ENCODE measurements around the gene AAK1.
"Not testable (repeated sequence)": the region's sequence is repeated elsewhere in the genome, so short reads cannot be mapped to it uniquely, and the experiment has no call there.

The AAK1 gene

DNA sequence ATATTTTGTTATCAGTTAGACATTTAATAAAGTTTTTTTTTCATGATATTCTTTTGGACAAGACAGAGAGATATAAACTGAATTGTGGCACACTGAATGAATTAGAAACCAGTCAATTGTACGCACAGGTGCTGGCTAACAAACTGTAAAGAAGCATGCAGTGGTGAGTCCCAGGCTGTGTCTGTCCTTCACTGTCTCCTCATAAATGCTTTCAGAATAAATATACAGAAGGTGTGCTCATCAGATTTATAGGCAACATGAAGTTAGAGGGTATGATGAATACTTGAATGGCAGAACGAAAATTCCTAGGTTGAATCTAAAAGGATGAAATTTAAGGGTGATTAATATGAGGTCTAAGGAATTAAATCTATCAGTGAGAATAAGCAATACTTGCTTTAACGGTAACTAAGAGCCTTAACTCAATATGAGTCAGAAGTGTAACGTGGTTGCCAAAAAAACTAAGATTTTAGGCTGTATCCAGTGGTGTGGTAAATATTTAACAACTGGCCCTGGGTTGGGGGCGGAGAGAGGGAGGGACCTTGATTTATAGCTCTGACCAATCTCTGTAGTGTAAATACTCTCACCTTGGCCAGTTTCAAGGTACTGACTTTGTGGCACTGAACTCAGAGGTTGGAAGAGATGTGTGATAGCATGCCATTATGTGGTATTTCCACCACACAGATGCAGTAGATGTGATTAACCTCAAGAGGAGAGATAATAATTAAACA is 41.9 kb upstream of the AAK1 start:
- no peak for DNase-seq (ENCODE audit: low spot score)
- TF ChIP-seq, protein P1, sequence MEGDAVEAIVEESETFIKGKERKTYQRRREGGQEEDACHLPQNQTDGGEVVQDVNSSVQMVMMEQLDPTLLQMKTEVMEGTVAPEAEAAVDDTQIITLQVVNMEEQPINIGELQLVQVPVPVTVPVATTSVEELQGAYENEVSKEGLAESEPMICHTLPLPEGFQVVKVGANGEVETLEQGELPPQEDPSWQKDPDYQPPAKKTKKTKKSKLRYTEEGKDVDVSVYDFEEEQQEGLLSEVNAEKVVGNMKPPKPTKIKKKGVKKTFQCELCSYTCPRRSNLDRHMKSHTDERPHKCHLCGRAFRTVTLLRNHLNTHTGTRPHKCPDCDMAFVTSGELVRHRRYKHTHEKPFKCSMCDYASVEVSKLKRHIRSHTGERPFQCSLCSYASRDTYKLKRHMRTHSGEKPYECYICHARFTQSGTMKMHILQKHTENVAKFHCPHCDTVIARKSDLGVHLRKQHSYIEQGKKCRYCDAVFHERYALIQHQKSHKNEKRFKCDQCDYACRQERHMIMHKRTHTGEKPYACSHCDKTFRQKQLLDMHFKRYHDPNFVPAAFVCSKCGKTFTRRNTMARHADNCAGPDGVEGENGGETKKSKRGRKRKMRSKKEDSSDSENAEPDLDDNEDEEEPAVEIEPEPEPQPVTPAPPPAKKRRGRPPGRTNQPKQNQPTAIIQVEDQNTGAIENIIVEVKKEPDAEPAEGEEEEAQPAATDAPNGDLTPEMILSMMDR (IDR thresholded peaks at IDR 0.05; ENCODE audit: extremely low read depth, missing control alignments), result no peak

DNA sequence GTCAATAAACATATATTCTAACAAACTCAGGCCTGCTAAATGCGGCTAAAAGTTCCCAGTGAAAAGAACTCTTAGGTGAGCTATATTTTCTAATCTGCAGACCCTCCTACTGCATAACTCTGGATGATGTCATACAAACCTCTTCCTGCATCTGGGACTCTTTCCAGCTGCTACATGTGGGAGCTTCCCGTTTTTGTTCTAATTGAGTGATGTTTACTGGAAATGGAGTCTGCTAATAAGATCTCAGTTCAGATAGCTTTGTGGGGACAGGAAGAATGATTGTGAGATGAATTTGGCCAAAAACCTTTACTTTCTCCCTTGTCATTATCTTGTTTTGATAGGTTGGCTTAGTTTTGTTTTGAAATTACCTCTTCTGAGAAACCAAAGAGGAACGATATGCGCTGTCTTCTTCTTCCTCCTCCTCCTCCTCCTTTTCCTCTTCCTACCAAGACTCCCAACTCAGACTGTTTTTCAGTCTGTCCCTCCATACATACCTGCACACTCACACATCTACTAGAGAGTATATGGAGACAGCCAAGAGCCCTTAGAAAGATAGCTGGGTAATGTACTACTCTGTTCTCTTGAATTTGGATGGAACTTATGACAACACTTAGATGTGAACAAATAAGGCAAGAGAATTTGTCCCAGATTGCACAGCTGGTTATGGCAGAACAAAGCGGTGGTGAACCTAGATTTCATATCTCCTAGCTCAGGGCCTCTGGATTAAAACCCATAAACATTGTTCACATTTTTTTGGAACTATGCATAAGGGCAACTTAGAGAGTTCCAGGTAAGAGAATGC is 39.8 kb upstream of the AAK1 start:
- TF ChIP-seq, protein P1 (IDR thresholded peaks at IDR 0.05; ENCODE audit: extremely low read depth, missing control alignments), result no peak
- DNase-seq (ENCODE audit: low spot score), result no peak

DNA sequence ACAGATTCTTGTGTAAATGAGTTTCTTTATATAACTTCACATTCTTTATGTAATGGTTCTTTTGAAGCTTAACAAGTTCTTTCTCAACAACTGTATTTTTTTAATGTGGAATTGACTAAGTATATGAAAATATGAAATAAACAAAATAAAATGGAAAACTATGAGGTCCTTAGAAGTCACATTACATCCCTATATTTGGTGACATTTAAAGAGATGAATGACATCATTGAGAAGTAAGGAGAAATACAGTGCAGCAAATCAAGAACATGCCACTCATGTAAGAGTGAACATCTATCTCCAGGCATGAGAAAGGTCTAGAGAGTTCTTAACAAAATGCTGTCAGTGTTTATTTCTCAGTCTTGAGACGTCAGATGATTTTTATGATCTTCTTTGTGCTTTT is 39.0 kb upstream of the AAK1 start:
- TF ChIP-seq, protein P1 (IDR thresholded peaks at IDR 0.05; ENCODE audit: extremely low read depth, missing control alignments), result no peak
- no peak for DNase-seq (ENCODE audit: low spot score)

DNA sequence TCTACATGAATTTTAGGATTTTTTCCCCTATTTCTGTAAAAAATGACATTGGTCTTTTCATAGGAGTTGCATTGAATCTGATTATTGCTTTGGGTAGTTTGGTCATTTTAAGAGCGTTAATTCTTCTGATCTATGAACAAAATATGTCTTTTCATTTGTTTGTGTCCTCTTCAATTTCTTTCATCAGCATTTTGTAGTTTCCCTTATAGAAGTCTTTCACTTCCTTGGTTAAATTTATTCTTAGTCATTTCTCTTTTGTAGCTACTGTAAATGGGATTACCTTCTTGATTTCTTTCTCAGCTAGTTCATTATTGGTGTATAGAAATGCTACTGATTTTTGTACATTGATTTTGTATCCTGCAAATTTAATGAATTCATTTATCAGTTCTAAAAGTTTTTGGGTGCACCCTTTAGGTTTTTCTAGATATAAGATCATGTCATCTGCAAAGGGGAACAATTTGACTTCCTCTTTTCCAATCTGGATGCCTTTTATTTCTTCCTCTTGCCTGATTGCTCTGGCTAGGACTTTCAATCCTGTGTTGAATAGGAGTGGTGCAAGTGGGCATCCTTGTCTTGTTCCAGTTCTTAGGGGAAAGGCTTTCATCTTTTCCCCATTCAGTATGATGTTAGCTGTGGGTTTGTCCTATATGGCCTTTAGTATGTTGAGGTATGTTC is 36.6 kb upstream of the AAK1 start:
- no peak for DNase-seq (ENCODE audit: low spot score)
- TF ChIP-seq, protein P1 (IDR thresholded peaks at IDR 0.05; ENCODE audit: extremely low read depth, missing control alignments), result no peak

DNA sequence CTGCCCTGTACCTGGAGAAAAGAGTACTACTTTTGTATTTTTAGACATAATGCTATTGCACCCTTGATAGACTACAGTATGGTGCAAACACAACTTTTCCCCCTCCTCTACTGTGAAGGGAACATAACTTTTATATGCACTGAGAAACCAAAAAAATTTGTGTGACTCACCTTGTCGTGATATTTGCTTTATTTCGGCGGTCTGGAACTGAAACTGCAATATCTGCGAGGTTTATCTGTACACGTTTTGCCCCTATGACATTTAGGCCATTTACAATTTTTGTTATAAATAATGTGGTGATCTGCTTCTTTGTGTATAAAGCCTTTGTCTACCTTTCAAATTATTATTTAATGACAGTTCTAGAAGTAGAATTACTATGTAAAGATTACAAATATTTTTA is 34.4 kb upstream of the AAK1 start:
- no peak for DNase-seq (ENCODE audit: low spot score)
- TF ChIP-seq, protein P1 (IDR thresholded peaks at IDR 0.05; ENCODE audit: extremely low read depth, missing control alignments), result no peak

DNA sequence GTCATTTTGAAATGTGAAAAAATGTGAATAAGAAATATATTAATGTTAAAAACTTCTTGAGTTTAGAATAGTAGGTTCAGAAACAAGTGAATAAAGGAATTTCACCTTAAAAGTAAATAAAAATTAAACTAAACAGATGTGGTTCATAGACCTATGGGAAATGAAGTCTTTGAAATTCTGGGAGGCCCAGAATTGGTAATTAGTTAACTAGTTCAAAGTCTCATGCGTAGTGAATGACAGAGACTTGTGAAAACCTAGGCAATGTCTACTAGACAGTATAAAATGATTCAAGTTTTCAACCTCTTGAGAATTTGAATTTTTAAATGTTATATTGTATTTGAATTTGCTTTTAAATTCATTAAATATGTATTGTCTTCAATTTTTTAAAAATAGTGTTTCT is 32.6 kb upstream of the AAK1 start:
- no peak for DNase-seq (ENCODE audit: low spot score)
- TF ChIP-seq, protein P1 (IDR thresholded peaks at IDR 0.05; ENCODE audit: extremely low read depth, missing control alignments), result no peak

DNA sequence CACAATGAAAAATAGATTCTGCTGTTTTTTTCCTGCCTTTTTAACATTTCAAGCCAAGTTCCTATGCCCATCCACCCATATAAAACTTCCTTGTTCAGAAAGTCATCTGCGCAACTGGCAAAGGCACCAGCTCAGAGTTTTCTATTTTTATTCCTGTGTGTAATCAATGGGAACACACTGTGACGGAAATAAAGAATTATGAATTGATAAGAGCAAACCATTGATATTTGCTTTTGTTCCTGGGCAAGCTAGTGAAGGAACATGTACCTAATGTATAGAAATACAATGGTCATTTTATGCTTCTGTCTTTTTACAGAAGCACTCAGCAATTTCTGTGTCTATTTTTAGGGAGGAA is 30.8 kb upstream of the AAK1 start:
- TF ChIP-seq, protein P1 (IDR thresholded peaks at IDR 0.05; ENCODE audit: extremely low read depth, missing control alignments), result no peak
- no peak for DNase-seq (ENCODE audit: low spot score)

DNA sequence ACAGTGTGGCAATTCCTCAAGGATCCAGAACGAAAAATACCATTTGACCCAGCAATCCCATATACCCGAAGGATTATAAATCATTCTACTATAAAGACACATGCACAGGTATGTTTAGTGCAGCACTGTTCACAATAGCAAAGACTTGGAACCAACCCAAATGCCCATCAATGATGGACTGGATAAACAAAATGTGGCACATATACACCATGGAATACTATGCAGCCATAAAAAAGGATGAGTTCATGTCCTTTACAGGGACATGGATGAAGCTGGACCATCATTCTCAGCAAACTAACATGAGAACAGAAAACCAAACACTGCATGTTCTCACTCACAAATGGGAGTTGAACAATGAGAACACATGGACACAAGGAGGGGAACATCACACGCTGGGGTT is 29.6 kb upstream of the AAK1 start:
- not testable (repeated sequence) for DNase-seq (ENCODE audit: low spot score)
